CD14-positive monocyte (primary cell): ENCODE data around the gene ZDHHC7. TPM values are rescaled to one million over a fixed set of nuclear protein-coding genes. Genes with fewer than 3 reads are reported as not detected.

Experiments
- DNase-seq, 3 donors: peaks; one replicate each; pipeline ENCODE4 v3.0.0-alpha.2; 2011 to 2022
- H2AFZ ChIP-seq: 2 replicates; pipeline ENCODE4 v1.6.0; 2012; ENCODE audit warnings: mild to moderate bottlenecking, low read depth, low read length, inconsistent platforms; ENCODE audit not compliant: insufficient read depth, poor library complexity, severe bottlenecking
- H3K27ac ChIP-seq, 2 donors: 1 replicate in 1 of 2; 2 replicates in 1 of 2; pipeline ENCODE4 v1.5.1; 2012 to 2013; ENCODE audit warnings: low read length in 2 of 2, control low read depth in 1 of 2, inconsistent platforms in 1 of 2, low read depth in 1 of 2, mild to moderate bottlenecking in 1 of 2
- H3K27me3 ChIP-seq, 2 donors: one replicate each; pipeline versions ENCODE4 v1.6.0 to v1.6.1; 2011 to 2013; ENCODE audit warnings: low read length in 2 of 2; ENCODE audit not compliant: control insufficient read depth in 2 of 2, insufficient read depth in 2 of 2
- H3K36me3 ChIP-seq, 2 donors: replicated peaks in 1 of 2; 1 replicate in 1 of 2; 2 replicates in 1 of 2; pipeline versions ENCODE4 v1.5.1 to v1.6.1; 2012 to 2013; ENCODE audit warnings: low read length in 2 of 2, control low read depth in 1 of 2, inconsistent platforms in 1 of 2, mild to moderate bottlenecking in 1 of 2; ENCODE audit not compliant: insufficient read depth in 2 of 2, control insufficient read depth in 1 of 2
- H3K4me1 ChIP-seq, 2 donors: 1 replicate in 1 of 2; 2 replicates in 1 of 2; pipeline versions ENCODE4 v1.5.1 to v1.6.1; 2012 to 2013; ENCODE audit warnings: low read length in 2 of 2, control low read depth in 1 of 2, inconsistent platforms in 1 of 2, mild to moderate bottlenecking in 1 of 2, moderate library complexity in 1 of 2; ENCODE audit not compliant: insufficient read depth in 2 of 2, control insufficient read depth in 1 of 2
- H3K4me2 ChIP-seq: replicated peaks from 2 replicates; pipeline ENCODE3; 2012; ENCODE audit warnings: low read length, moderate library complexity, mild to moderate bottlenecking; ENCODE audit not compliant: poor library complexity, severe bottlenecking; ENCODE audit errors: extremely low read depth
- H3K4me3 ChIP-seq, 3 experiments: fragments of 200-600 bp in 1 of 3; sonication (generic) in 1 of 3; replicated peaks in 1 of 3; 1 replicate in 2 of 3; 2 replicates in 1 of 3; pipeline ENCODE4 v1.5.1; 2011 to 2013; ENCODE audit warnings: low read length in 3 of 3, mild to moderate bottlenecking in 3 of 3, control low read depth in 2 of 3, low read depth in 2 of 3, inconsistent platforms in 1 of 3, moderate library complexity in 1 of 3
- H3K79me2 ChIP-seq: 2 replicates; pipeline ENCODE4 v1.6.0; 2012; ENCODE audit warnings: mild to moderate bottlenecking, control low read depth, inconsistent platforms, low read length, moderate library complexity; ENCODE audit not compliant: insufficient read depth
- H3K9ac ChIP-seq: 2 replicates; pipeline ENCODE4 v1.6.0; 2017; ENCODE audit warnings: low read length, mild to moderate bottlenecking; ENCODE audit not compliant: insufficient read depth, poor library complexity, severe bottlenecking
- H3K9me3 ChIP-seq, 2 donors: replicated peaks in 1 of 2; 1 replicate in 1 of 2; 2 replicates in 1 of 2; pipeline versions ENCODE4 v1.5.1 to v1.6.1; 2012 to 2013; ENCODE audit warnings: low read length in 2 of 2, control low read depth in 1 of 2; ENCODE audit not compliant: control insufficient read depth in 1 of 2, insufficient read depth in 1 of 2
- H4K20me1 ChIP-seq: 2 replicates; pipeline ENCODE4 v1.6.0; 2012; ENCODE audit warnings: mild to moderate bottlenecking, low read length, control low read depth, moderate library complexity; ENCODE audit not compliant: insufficient read depth
- H3K27ac Mint-ChIP-seq, 7 donors: one replicate each; pipeline ENCODE4 v1.8.0; 2020; ENCODE audit warnings: mild to moderate bottlenecking in 7 of 7, mixed read lengths in 7 of 7, moderate library complexity in 6 of 7, inconsistent platforms in 2 of 7
- H3K27me3 Mint-ChIP-seq, 3 donors: one replicate each; pipeline ENCODE4 v1.8.0; 2021 to 2022; ENCODE audit warnings: low read depth in 3 of 3, mild to moderate bottlenecking in 3 of 3, mixed read lengths in 3 of 3, moderate library complexity in 3 of 3, inconsistent platforms in 1 of 3
- H3K36me3 Mint-ChIP-seq, 2 donors: one replicate each; pipeline ENCODE4 v1.8.0; 2020; ENCODE audit warnings: mixed read lengths in 2 of 2, inconsistent platforms in 1 of 2, mild to moderate bottlenecking in 1 of 2
- H3K4me1 Mint-ChIP-seq: one replicate; pipeline ENCODE4 v1.8.0; 2020; ENCODE audit warnings: mild to moderate bottlenecking, mixed read lengths
- H3K4me3 Mint-ChIP-seq, 2 donors: one replicate each; pipeline ENCODE4 v1.8.0; 2020; ENCODE audit warnings: mild to moderate bottlenecking in 2 of 2, mixed read lengths in 2 of 2, moderate library complexity in 1 of 2
- H3K9me3 Mint-ChIP-seq, 7 donors: one replicate each; pipeline ENCODE4 v1.8.0; 2020 to 2022; ENCODE audit warnings: mixed read lengths in 7 of 7, mild to moderate bottlenecking in 6 of 7, moderate library complexity in 6 of 7, inconsistent platforms in 2 of 7
- WGBS: methylation state at CpG from one replicate; pipeline ENCODE4 v1.1.5; 2013; ENCODE audit warnings: missing lambda C conversion rate; ENCODE audit not compliant: insufficient coverage; 5-methylcytosine and 5-hydroxymethylcytosine counted together
- intact Hi-C, 2 donors: fragments of 100-400 bp; cut with micrococcal nuclease; formaldehyde crosslinking; loops; one replicate each; pipeline versions ENCODE4 v1.15.0 to v1.15.1; 2023
- polyA plus RNA-seq, 3 donors: library from polyadenylated mRNA; depleted of rRNA in 1 of 3; unstranded in 2 of 3; stranded (reverse) in 1 of 3; fragments of 300-500 nt in 2 of 3; fragments of >200 nt in 1 of 3; fragmentation: Illumina TruSeq in 2 of 3; gene quantifications; 1 replicate in 2 of 3; 2 replicates in 1 of 3; pipeline ENCODE4 v1.2.3, GENCODE V29; 2012 to 2021
- TF ChIP-seq, protein P1 (sequence below): fragments of 200-600 bp; IDR thresholded peaks from one replicate; pipeline ENCODE4 v1.8.0; 2022; ENCODE audit warnings: antibody characterized with exemption, mild to moderate bottlenecking

ZDHHC7 gene
- polyA plus RNA-seq, 3 donors = 99.7 to 189 (median 129) TPM

DNA sequence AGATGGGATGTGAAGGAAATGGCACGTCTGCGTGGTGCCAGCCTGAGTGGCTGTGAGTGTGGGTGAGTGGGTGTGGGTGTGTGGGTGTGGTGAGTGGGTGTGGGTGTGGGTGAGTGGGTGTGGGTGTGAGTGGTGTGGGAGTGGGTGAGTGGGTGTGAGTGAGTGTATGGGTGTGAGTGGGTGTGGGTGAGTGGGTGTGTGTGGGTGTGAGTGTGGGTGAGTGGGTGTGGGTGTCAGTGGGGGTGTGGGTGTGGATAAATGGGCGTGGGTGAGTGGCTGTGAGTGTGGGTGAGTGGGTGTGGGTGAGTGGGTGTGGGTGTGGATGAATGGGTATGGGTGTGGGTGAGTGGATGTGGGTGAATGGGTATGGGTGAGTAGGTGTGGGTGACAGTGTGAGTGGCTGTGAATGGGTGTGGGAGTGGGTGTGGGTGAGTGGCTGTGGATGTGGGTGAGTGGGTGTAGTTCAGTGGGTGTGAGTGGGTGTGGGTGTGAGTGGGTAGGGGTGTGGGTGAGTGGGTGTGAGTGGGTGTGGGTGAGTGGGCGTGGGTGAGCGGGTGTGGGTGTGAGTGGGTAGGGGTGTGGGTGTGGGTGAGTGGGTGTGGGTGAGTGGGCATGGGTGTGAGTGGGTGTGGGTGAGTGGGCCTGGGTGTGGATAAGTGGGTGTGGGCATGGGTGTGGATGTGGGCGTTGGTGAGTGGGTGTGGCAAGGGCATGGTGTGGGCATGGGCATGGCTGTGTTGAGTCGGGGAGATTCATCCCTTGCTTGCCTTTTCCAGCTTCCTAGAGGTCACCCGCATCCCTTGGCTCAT lies 80.8 kb downstream of the ZDHHC7 start:
- Histone ChIP-seq H3K4me3 (no peak overlapping the region), H4K20me1 (no peaks in the 10 kb centered on the region), H3K27ac (no peak overlapping the region), H3K4me1 (peaks cover 0 to under 1% of the 10 kb centered on the region in 2 donors), H3K9ac (no peak overlapping the region), H2AFZ (no peak overlapping the region), H3K4me2 (no peak overlapping the region), H3K79me2 (no peaks in the 10 kb centered on the region), H3K27me3 (no peaks in the 10 kb centered on the region), H3K36me3 (no peaks in the 10 kb centered on the region), H3K9me3 (no peaks in the 10 kb centered on the region)
- DNase-seq = no peak
- Mint-ChIP-seq H3K27me3 (peaks cover 5 to 11% (median 11%) of the 10 kb centered on the region in 3 donors), H3K4me1 (peaks cover 4% of the 10 kb centered on the region), H3K27ac (no peak overlapping the region), H3K9me3 (peaks cover 0 to 7% (median 3%) of the 10 kb centered on the region in 7 donors), H3K4me3 (no peak overlapping the region), H3K36me3 (peaks cover 0 to 4% of the 10 kb centered on the region in 2 donors)
- intact Hi-C loops = no loop called here
- TF ChIP-seq, protein P1, sequence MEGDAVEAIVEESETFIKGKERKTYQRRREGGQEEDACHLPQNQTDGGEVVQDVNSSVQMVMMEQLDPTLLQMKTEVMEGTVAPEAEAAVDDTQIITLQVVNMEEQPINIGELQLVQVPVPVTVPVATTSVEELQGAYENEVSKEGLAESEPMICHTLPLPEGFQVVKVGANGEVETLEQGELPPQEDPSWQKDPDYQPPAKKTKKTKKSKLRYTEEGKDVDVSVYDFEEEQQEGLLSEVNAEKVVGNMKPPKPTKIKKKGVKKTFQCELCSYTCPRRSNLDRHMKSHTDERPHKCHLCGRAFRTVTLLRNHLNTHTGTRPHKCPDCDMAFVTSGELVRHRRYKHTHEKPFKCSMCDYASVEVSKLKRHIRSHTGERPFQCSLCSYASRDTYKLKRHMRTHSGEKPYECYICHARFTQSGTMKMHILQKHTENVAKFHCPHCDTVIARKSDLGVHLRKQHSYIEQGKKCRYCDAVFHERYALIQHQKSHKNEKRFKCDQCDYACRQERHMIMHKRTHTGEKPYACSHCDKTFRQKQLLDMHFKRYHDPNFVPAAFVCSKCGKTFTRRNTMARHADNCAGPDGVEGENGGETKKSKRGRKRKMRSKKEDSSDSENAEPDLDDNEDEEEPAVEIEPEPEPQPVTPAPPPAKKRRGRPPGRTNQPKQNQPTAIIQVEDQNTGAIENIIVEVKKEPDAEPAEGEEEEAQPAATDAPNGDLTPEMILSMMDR = no peak
- 84% methylated on average over 7 of the region's 8 CpGs for WGBS

DNA sequence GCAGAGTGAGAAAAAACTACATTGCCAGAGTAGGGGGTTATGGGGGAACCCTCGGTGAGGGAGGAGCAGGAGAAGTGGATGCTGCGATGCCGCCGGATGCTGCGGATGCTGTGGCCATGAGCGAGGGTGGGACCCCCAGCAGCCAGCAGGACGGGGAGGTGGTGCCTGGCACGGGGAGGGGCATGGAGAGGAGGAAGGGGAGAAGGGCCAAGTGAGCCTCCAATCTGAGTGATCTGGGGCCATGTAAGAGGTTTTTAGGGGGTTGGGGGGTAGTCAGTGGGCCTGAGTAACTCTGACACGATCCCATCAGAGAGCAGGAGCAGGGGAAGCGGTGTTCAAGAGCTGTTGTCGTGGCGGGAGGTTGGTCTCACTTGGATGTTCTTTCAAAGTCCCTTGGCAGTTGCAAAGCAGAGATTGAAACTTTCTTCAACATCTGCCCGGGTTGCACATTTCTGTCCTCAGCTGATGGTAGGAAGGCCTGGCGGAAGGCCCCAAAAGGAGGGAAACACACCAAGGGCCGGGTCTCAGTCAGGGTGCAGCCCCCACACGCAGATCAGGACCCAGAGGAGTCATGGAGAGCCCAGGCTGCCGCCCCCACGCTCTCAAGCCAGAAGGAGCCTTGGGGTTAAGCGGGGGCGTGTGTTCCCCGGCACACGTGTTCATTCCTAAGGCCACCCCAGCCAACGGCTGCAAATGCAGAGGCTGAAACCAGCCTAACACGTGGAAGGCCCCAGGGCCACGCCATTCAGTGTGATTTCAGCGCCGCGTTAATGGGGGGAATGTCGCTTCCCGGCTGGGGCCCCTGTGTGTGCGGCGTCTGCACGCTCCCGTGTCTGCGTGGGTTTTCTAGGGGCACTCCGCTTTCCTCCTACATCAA lies 81.7 kb downstream of the ZDHHC7 start:
- Mint-ChIP-seq H3K27me3 (peaks cover 5 to 12% (median 11%) of the 10 kb centered on the region in 3 donors), H3K27ac (no peak overlapping the region), H3K4me1 (peaks cover 11% of the 10 kb centered on the region), H3K36me3 (peaks cover 0 to 4% of the 10 kb centered on the region in 2 donors), H3K4me3 (no peak overlapping the region), H3K9me3 (peaks cover 0 to 7% (median 3%) of the 10 kb centered on the region in 7 donors)
- no peaks in the 10 kb centered on the region for H3K9me3 ChIP-seq
- H3K79me2 ChIP-seq = no peaks in the 10 kb centered on the region
- TF ChIP-seq, protein P1 = no peak
- H3K4me2 ChIP-seq = no peak overlapping the region
- H3K27me3 ChIP-seq = no peaks in the 10 kb centered on the region
- intact Hi-C loops = loop anchor here in 1 of 2 donors (5.0 kb wide), 1 partner anchor 43 kb away; no protein-coding TSS in a partner anchor
- WGBS = 91% methylated on average over 36 of the region's 36 CpGs
- H3K27ac ChIP-seq = no peak overlapping the region
- H3K4me1 ChIP-seq = peaks cover 4 to 9% of the 10 kb centered on the region in 2 donors
- no peak overlapping the region for H3K4me3 ChIP-seq
- H3K36me3 ChIP-seq = no peaks in the 10 kb centered on the region
- H3K9ac ChIP-seq = no peak overlapping the region
- H4K20me1 ChIP-seq = no peaks in the 10 kb centered on the region
- no peak overlapping the region for H2AFZ ChIP-seq
- DNase-seq = no peak
